CD4-positive, alpha-beta T cell (primary cell): Measurements from ENCODE around the gene CTPS2. TPM values are rescaled to one million over a fixed set of nuclear protein-coding genes. Genes with fewer than 3 reads are reported as not detected.

ENCODE experiments used
- ATAC-seq: fragments of 200-7000 bp; cut with Tn5 transposase; one replicate; pipeline ENCODE4 v1.10.0; 2022; ENCODE audit warnings: mild to moderate bottlenecking; ENCODE audit not compliant: poor library complexity
- CTCF ChIA-PET: fragments of 350-600 bp; sonication (Branson Sonifier 250); formaldehyde crosslinking; loops from one replicate; lab custom pipeline; 2021; ENCODE audit warnings: antibody characterized with exemption, inconsistent platforms; lab: Charles Lee
- POLR2A ChIA-PET: fragments of 350-600 bp; sonication (Branson Sonifier 250); formaldehyde crosslinking; loops from one replicate; lab custom pipeline; 2021; ENCODE audit warnings: antibody characterized with exemption, inconsistent platforms; lab: Charles Lee
- DNase-seq, 14 experiments: peaks; one replicate each; pipeline ENCODE4 v3.0.0-alpha.2; 2013 to 2020; ENCODE audit warnings: mixed read lengths in 2 of 14
- H3K27ac ChIP-seq, 2 donors: one replicate each; pipeline versions ENCODE4 v1.5.1 to v1.7.0; 2013; ENCODE audit warnings: low read length in 2 of 2, low read depth in 1 of 2, mild to moderate bottlenecking in 1 of 2
- H3K27me3 ChIP-seq, 2 experiments: 1 replicate in 1 of 2; 2 replicates in 1 of 2; pipeline versions ENCODE4 v1.6.1 to v1.7.0; 2013; ENCODE audit warnings: low read length in 2 of 2, control low read depth in 1 of 2, mild to moderate bottlenecking in 1 of 2, moderate library complexity in 1 of 2; ENCODE audit not compliant: insufficient read depth in 2 of 2, control insufficient read depth in 1 of 2
- H3K36me3 ChIP-seq: one replicate; pipeline ENCODE4 v1.6.1; 2013; ENCODE audit warnings: low read length, control low read depth; ENCODE audit not compliant: insufficient read depth
- H3K4me1 ChIP-seq: one replicate; pipeline ENCODE4 v1.6.1; 2013; ENCODE audit warnings: low read length, control low read depth; ENCODE audit not compliant: insufficient read depth
- H3K4me3 ChIP-seq: one replicate; pipeline ENCODE4 v1.5.1; 2013; ENCODE audit warnings: mild to moderate bottlenecking, low read length, moderate library complexity
- H3K9me3 ChIP-seq, 2 experiments: 1 replicate in 1 of 2; 2 replicates in 1 of 2; pipeline versions ENCODE4 v1.6.1 to v1.7.0; 2013; ENCODE audit warnings: low read length in 2 of 2, mild to moderate bottlenecking in 2 of 2, control low read depth in 1 of 2, moderate library complexity in 1 of 2; ENCODE audit not compliant: control insufficient read depth in 1 of 2, insufficient read depth in 1 of 2
- H3K27ac Mint-ChIP-seq: one replicate; pipeline ENCODE4 v1.8.0; 2020; ENCODE audit warnings: mixed read lengths
- H3K27me3 Mint-ChIP-seq: one replicate; pipeline ENCODE4 v1.8.0; 2021; ENCODE audit warnings: mixed read lengths
- H3K36me3 Mint-ChIP-seq: one replicate; pipeline ENCODE4 v1.8.0; 2021; ENCODE audit warnings: low read depth, mixed read lengths
- H3K4me1 Mint-ChIP-seq: one replicate; pipeline ENCODE4 v1.8.0; 2021; ENCODE audit warnings: low read depth, mixed read lengths
- H3K4me3 Mint-ChIP-seq: one replicate; pipeline ENCODE4 v1.8.0; 2020; ENCODE audit warnings: mild to moderate bottlenecking, mixed read lengths
- H3K9me3 Mint-ChIP-seq: one replicate; pipeline ENCODE4 v1.8.0; 2020; ENCODE audit warnings: mixed read lengths
- CTCF ChIP-seq: fragments of 200-600 bp; IDR thresholded peaks from one replicate; pipeline ENCODE4 v1.8.0; 2022; ENCODE audit warnings: antibody characterized with exemption, mild to moderate bottlenecking
- intact Hi-C, 2 experiments: fragments of 100-400 bp; cut with DNase I in 1 of 2; cut with micrococcal nuclease in 1 of 2; formaldehyde crosslinking; loops; one replicate each; pipeline versions ENCODE4 v1.15.1 to v1.9.0; 2023 to 2025; cut with DNase I, micrococcal nuclease
- microRNA-seq: library from miRNA; unstranded; fragments of <30 nt; microRNA quantifications from one replicate; pipeline ENCODE4 v1.2.0, GENCODE V29; 2021; ENCODE audit warnings: borderline microRNAs expressed, borderline replicate concordance
- total RNA-seq, 174 experiments: library from RNA in 2 of 174; stranded (reverse) in 2 of 174; gene quantifications; one replicate each; pipeline ENCODE4 v1.2.3 and lab custom pipeline; 2021 to 2026

CTPS2 gene
- total RNA-seq, 2 experiments from 2014 or later = 3.8 to 4.6 TPM

- DNase-seq (no peak), ATAC-seq (no peak)
- ChIA-PET CTCF (no interaction called here), POLR2A (no interaction called here)
- no peaks in the 10 kb centered on the region for H3K4me1 Mint-ChIP-seq
- no peak overlapping the region for H3K4me3 ChIP-seq
- no peaks in the 10 kb centered on the region for H3K36me3 Mint-ChIP-seq
- no peak for TF ChIP-seq CTCF
- intact Hi-C loops = no loop called here
- no peaks in the 10 kb centered on the region for H3K36me3 ChIP-seq
- H3K9me3 ChIP-seq = no peaks in the 10 kb centered on the region
- no peak overlapping the region for H3K4me3 Mint-ChIP-seq
- H3K27ac ChIP-seq = no peak overlapping the region
- no peaks in the 10 kb centered on the region for H3K27me3 ChIP-seq
- no peaks in the 10 kb centered on the region for H3K27me3 Mint-ChIP-seq
- no peaks in the 10 kb centered on the region for H3K9me3 Mint-ChIP-seq
- H3K27ac Mint-ChIP-seq = no peak overlapping the region
- no peaks in the 10 kb centered on the region for H3K4me1 ChIP-seq
Observed at GRCh38 chrX:16552546-16552945, 159.9 kb downstream of the CTPS2 start.

GRCh38 chrX:16547644-16548043 lies 164.8 kb downstream of the CTPS2 start:
- DNase-seq = no peak
- Mint-ChIP-seq H3K9me3 (no peaks in the 10 kb centered on the region), H3K27ac (no peak overlapping the region), H3K4me3 (no peak overlapping the region), H3K36me3 (no peaks in the 10 kb centered on the region), H3K4me1 (no peaks in the 10 kb centered on the region), H3K27me3 (no peaks in the 10 kb centered on the region)
- ATAC-seq = no peak
- Histone ChIP-seq H3K27me3 (no peaks in the 10 kb centered on the region), H3K4me3 (no peak overlapping the region), H3K4me1 (no peaks in the 10 kb centered on the region), H3K27ac (no peak overlapping the region), H3K36me3 (no peaks in the 10 kb centered on the region), H3K9me3 (no peaks in the 10 kb centered on the region)
- no peak for TF ChIP-seq CTCF
- ChIA-PET POLR2A (no interaction called here), CTCF (no interaction called here)
- intact Hi-C loops = no loop called here

GRCh38 chrX:16544969-16545368 lies 167.5 kb downstream of the CTPS2 start:
- DNase-seq = no peak
- Histone ChIP-seq H3K36me3 (no peaks in the 10 kb centered on the region), H3K4me3 (no peak overlapping the region), H3K4me1 (no peaks in the 10 kb centered on the region), H3K9me3 (no peaks in the 10 kb centered on the region), H3K27me3 (no peaks in the 10 kb centered on the region), H3K27ac (no peak overlapping the region)
- Mint-ChIP-seq H3K4me1 (no peaks in the 10 kb centered on the region), H3K27me3 (no peaks in the 10 kb centered on the region), H3K9me3 (no peaks in the 10 kb centered on the region), H3K36me3 (no peaks in the 10 kb centered on the region), H3K4me3 (no peak overlapping the region), H3K27ac (no peak overlapping the region)
- ChIA-PET CTCF (no interaction called here), POLR2A (no interaction called here)
- intact Hi-C loops = no loop called here
- no peak for ATAC-seq
- TF ChIP-seq CTCF = no peak

Small RNA genes lying within 50 kb of the gene (microRNA-seq; reads per million reads assigned to microRNA genes)
- not detected for gene MIR548AM

Other genes with a start within 250 kb of the CTPS2 start
- not detected for gene S100G, start 62.5 kb downstream of the CTPS2 start, total RNA-seq
- 10 to 100 TPM; 60.2 to 65.2 TPM for gene SYAP1, start 6.9 kb upstream of the CTPS2 start, total RNA-seq
- 10 to 100 TPM; 17.2 to 17.5 TPM for gene TXLNG, start 73.8 kb upstream of the CTPS2 start, total RNA-seq
- 100 to 1,000 TPM; 104 to 110 TPM for gene RBBP7, start 157.7 kb upstream of the CTPS2 start, total RNA-seq
- under 1 TPM; 0.53 to 0.60 TPM for gene REPS2, start 234.0 kb upstream of the CTPS2 start, total RNA-seq